Activated naive CD8-positive, alpha-beta T cell treated with anti-CD3 and anti-CD28 coated beads, Interleukin-2, amount 50 U/mL, for 24 hours (primary cell): ENCODE data around the gene CCDC92.

Experiments
- ATAC-seq: fragments of 150-1000 bp; cut with Tn5 transposase; one replicate; pipeline ENCODE4 v1.10.0; 2021
- DNase-seq: peaks from one replicate; pipeline ENCODE4 v3.0.0; 2021
- H3K27ac Mint-ChIP-seq: one replicate; pipeline ENCODE4 v1.8.0; 2021; ENCODE audit warnings: mild to moderate bottlenecking, mixed read lengths
- H3K27me3 Mint-ChIP-seq: one replicate; pipeline ENCODE4 v1.8.0; 2021; ENCODE audit warnings: mixed read lengths
- H3K36me3 Mint-ChIP-seq: one replicate; pipeline ENCODE4 v1.8.0; 2021; ENCODE audit warnings: low read depth, mixed read lengths
- H3K4me1 Mint-ChIP-seq: one replicate; pipeline ENCODE4 v1.8.0; 2021; ENCODE audit warnings: mixed read lengths
- H3K4me3 Mint-ChIP-seq: one replicate; pipeline ENCODE4 v1.8.0; 2021; ENCODE audit warnings: mild to moderate bottlenecking, moderate library complexity, mixed read lengths
- H3K9me3 Mint-ChIP-seq: one replicate; pipeline ENCODE4 v1.8.0; 2021; ENCODE audit warnings: mixed read lengths

Gene CCDC92

DNA sequence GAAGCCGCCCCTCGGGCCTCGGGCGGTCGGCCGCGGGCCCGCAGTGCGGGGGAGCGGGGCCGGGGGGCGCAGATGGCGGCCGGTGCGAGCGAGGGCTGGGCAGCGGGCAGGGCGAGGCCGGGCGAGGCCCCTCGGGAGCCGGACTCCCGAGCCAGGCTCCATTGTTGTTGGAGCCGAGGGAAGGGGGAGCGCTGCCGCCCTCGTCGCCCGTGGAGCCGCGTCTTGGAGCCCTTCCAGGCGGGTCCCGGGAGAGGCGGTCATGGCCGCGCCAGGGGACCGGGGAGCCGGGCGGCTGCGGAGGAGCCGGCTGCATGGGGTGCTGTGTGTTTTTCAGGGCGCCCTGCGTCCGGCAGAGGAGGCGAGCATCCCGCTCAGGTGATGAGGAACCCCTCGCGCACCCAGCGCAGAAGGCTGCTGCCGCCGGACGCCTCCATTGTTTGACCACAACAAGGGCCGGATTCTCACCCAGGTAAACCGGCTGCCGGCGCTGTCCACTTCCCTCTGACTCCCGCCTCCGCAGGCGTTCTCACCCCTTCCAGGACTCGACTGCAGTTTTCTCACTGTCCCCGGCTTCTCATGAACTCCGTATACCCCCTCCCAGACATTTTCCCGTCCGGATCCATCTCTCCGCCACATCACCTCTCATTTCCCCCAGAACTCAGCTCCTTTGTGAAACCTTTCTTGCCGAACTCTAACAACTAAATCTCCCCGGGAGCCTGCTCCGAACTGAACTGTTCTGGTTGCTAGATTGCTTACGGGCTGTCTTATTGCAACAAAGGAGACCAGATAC is 1.1 kb upstream of the CCDC92 start:
- ATAC-seq (peak; percentile 7), DNase-seq (peak; percentile 28)
- Mint-ChIP-seq H3K27me3 (peaks cover 2% of the 10 kb centered on the region), H3K4me3 (peak overlapping the region; percentile 91), H3K9me3 (no peaks in the 10 kb centered on the region), H3K4me1 (peaks cover 32% of the 10 kb centered on the region), H3K36me3 (peaks cover 23% of the 10 kb centered on the region), H3K27ac (peak overlapping the region; percentile 70)

DNA sequence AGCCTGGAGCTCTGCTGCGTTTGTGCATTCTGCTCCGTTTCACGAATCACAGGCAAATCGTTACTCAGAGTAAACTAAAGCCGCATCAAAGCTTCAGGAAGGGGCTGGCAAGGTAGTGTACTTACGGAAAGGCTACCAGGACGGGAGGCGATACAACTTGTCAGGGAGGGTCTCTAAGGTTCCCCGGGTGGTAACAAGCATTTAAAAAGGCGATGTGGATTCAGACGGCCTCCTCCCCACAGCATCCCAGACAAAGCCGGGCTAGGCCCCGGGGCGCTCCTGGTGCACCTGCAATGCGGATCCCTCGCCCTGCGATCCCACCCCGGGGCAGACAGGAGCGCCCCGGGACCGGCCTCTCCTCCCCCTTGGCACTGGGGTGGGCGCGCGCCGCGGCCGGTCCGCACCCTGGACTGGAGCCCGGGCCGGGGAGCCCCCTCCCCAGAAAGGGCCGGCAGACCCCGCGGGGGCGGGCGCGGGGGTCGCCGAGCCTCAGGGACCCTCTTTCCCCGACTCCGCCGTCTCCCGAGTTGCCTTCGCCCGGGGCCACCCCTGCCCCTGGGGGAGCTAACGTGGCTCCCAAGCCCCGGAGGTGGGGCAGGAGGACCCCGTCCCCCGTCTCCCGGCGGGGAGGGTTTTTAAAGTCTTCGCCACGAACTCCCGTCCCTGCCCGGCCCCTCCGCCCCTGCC is 718 bp downstream of the CCDC92 start:
- Mint-ChIP-seq H3K36me3 (peaks cover 15% of the 10 kb centered on the region), H3K4me3 (peak overlapping the region; percentile 86), H3K27ac (peak overlapping the region; percentile 81), H3K4me1 (peaks cover 34% of the 10 kb centered on the region), H3K9me3 (no peaks in the 10 kb centered on the region), H3K27me3 (peaks cover 2% of the 10 kb centered on the region)
- ATAC-seq (peak; percentile 14), DNase-seq (peak; percentile 41)

DNA sequence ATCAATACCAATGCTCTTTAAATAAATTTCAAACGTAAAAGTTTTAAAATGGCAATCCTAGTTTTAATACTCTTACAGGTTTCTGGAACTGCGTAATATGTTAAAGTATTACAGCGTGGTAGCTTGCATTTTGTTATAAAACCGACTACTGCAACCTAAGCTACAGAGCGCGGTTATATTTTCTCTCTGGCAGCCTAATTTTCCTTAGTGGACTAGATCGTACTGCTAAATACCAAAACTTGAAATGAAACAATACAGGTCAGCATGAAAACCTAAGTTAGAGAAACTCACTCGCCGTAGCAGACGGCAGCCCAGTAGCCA is 1.2 kb downstream of the CCDC92 start:
- Mint-ChIP-seq H3K27me3 (peaks cover 2% of the 10 kb centered on the region), H3K4me3 (peak overlapping the region; percentile 86), H3K9me3 (no peaks in the 10 kb centered on the region), H3K36me3 (peaks cover 15% of the 10 kb centered on the region), H3K27ac (peak overlapping the region; percentile 81), H3K4me1 (peaks cover 34% of the 10 kb centered on the region)
- ATAC-seq (no peak), DNase-seq (no peak)

DNA sequence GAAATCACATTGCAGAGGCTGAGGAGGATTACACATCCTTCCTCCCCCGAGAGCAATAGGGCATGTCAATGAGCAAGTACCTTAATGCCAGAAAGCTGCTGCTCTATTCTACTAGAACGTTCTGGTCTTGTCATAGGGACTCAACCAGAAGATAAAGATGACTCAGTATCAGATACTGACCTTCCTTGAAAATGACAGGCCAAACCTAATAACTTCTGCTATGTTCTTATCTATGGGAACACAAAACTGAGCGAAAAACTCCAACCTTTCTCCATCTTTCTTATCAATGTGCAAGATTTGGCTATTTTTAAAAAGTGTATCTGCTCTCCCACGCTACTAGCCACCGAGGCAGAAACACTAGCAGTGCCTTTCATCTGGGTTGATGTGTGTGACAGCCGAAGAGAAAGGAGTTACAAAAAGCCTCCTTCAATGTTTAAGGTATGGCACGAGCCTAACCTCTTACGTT is 5.5 kb downstream of the CCDC92 start:
- no peak for ATAC-seq
- H3K36me3 Mint-ChIP-seq, result no peaks in the 10 kb centered on the region
- H3K4me1 Mint-ChIP-seq, result peaks cover 19% of the 10 kb centered on the region
- no peak for DNase-seq
- no peak overlapping the region for H3K27ac Mint-ChIP-seq
- H3K27me3 Mint-ChIP-seq, result peaks cover 2% of the 10 kb centered on the region
- H3K4me3 Mint-ChIP-seq, result no peak overlapping the region
- no peaks in the 10 kb centered on the region for H3K9me3 Mint-ChIP-seq

DNA sequence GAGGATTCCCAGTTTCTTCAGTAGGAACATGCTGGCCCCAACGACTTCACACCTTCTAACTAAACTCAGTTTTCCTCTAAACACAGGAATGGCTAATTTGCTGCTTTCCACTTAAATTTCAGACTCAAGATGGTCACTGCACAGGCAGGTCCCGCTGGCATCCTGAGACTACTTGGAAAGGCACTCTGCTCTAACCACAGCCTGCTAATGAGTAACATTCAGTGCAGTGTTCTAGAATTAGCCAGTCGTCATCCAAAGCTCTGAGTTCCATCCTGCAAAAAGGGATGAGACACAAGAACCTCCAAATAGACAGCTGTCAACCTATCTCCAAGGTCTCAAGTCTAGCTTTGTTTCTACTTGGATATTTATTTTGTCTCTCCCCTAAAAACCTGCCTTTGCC is 6.0 kb downstream of the CCDC92 start:
- DNase-seq, result no peak
- H3K4me3 Mint-ChIP-seq, result no peak overlapping the region
- no peaks in the 10 kb centered on the region for H3K36me3 Mint-ChIP-seq
- peaks cover 17% of the 10 kb centered on the region for H3K4me1 Mint-ChIP-seq
- H3K9me3 Mint-ChIP-seq, result no peaks in the 10 kb centered on the region
- no peak for ATAC-seq
- no peak overlapping the region for H3K27ac Mint-ChIP-seq
- H3K27me3 Mint-ChIP-seq, result peaks cover under 1% of the 10 kb centered on the region

DNA sequence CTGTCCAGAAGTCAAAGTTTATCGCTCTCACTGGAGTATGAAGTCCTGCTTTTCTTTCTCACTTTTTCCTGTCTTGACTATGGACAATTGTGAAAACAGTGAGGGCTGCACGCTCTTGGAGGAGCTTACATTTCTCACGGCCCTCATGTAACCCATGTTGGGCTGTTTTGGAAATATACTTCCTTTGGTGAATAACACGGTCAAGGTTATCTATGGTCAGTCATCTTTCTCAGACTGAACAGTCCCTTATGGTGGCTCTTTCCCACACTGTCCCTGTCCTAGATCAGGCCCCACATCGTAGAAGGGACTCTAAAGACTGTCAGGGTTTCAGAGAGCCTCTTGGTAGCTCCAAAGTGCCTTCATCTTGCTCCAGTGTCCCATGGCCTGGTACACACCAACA is 7.2 kb downstream of the CCDC92 start:
- no peak overlapping the region for H3K4me3 Mint-ChIP-seq
- no peak for DNase-seq
- H3K27ac Mint-ChIP-seq, result no peak overlapping the region
- no peak for ATAC-seq
- peaks cover 9% of the 10 kb centered on the region for H3K4me1 Mint-ChIP-seq
- no peaks in the 10 kb centered on the region for H3K27me3 Mint-ChIP-seq
- no peaks in the 10 kb centered on the region for H3K36me3 Mint-ChIP-seq
- no peaks in the 10 kb centered on the region for H3K9me3 Mint-ChIP-seq

DNA sequence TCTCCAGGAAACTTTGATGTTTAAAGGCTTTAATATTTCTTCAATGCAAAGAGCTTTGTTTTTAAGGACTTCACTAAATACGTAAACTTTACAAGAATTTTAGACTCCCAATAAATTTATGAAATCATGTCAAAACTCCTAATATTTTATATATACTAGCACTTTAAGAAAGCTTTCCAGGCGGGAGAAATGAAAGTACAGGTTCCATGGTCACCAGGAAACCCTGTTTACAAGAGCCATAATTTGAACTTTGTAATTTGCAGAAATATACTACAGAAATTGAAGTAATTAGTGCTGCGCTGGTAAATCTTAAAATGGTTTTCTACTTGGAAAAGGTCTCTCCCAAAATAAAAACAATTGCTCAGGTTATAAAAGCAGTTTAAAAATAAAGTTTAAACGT is 8.8 kb downstream of the CCDC92 start:
- Mint-ChIP-seq H3K27me3 (no peaks in the 10 kb centered on the region), H3K27ac (no peak overlapping the region), H3K4me3 (no peak overlapping the region), H3K36me3 (no peaks in the 10 kb centered on the region), H3K9me3 (no peaks in the 10 kb centered on the region), H3K4me1 (peaks cover 2% of the 10 kb centered on the region)
- no peak for ATAC-seq
- no peak for DNase-seq

DNA sequence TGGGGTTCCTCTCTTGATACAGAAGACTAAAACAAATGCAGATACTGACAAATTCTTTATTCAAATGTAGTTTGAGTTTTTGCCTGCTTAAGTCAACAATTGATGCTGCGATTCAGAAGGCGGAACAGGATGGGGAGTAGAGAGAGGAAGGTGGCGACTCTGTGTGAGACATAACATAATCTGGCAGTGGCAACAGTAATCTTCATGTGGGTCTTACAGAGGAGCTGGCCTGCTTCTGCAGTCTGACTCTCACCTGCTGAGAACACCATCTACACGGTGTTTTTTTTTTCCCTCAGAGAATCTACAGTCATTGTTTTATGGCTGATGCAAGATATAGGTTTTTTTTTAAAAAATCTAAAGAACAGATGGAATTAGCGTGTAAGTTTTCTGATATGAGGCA is 10.1 kb downstream of the CCDC92 start:
- Mint-ChIP-seq H3K27me3 (no peaks in the 10 kb centered on the region), H3K36me3 (no peaks in the 10 kb centered on the region), H3K27ac (no peak overlapping the region), H3K9me3 (no peaks in the 10 kb centered on the region), H3K4me3 (no peak overlapping the region), H3K4me1 (no peaks in the 10 kb centered on the region)
- no peak for DNase-seq
- ATAC-seq, result peak; percentile 40

DNA sequence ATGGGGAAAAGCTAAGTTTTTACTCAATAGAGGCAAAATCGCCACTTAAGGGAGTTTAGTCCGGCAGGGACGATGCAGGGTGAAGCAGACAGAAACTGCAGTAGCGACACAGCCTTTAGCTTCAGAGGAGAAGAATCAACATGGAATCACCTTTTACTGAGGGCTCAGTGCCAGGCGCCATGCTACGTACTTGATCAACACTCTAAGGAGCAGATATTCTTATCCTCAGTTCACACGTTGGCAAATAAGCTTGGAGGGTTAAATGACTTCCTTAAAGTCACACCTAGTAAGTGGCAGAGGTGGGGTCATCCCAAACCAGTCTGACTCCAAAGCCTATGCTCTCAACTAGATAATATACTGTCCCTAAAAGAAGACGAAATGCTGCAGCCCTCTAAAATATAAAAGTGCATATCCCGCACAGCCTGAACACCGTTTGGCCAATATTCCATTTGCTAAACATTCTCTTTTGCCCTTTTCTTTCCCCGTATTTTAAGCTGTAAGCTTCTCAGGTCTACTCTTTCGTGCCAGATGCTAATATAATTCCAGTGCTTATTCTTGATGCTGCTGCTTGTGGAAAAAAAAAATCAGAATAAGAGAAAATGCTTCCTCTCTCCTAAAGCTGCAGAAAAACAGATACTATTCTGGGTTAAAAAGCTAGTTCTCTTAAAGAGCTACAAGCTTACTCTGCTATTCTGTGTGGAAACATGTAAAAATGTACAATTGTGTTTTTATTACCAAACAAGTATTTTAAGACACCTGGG is 10.9 kb downstream of the CCDC92 start:
- Mint-ChIP-seq H3K4me3 (no peak overlapping the region), H3K27ac (no peak overlapping the region), H3K36me3 (no peaks in the 10 kb centered on the region), H3K4me1 (no peaks in the 10 kb centered on the region), H3K27me3 (no peaks in the 10 kb centered on the region), H3K9me3 (no peaks in the 10 kb centered on the region)
- no peak for DNase-seq
- no peak for ATAC-seq

DNA sequence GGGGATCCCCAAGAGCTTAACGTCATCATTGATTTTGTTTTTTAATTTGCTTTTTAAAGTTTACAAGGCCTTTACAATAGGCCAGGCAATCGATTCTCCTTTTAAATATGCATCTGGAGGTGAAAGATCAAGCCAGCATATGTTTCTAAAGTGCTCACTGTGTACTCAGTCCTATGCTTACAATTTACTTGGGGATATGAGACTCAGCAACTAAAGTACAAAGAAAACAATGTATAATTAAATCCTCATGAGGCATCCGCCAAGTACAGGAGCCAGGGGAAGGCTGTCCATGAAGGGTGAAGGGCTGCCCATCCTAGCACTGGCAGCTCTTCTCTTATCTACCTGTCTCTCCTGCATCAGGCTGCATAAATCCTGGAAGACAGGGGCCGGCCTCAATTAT is 11.8 kb downstream of the CCDC92 start:
- no peak overlapping the region for H3K4me3 Mint-ChIP-seq
- ATAC-seq, result no peak
- H3K9me3 Mint-ChIP-seq, result no peaks in the 10 kb centered on the region
- no peak overlapping the region for H3K27ac Mint-ChIP-seq
- no peaks in the 10 kb centered on the region for H3K27me3 Mint-ChIP-seq
- H3K4me1 Mint-ChIP-seq, result no peaks in the 10 kb centered on the region
- DNase-seq, result no peak
- H3K36me3 Mint-ChIP-seq, result no peaks in the 10 kb centered on the region

DNA sequence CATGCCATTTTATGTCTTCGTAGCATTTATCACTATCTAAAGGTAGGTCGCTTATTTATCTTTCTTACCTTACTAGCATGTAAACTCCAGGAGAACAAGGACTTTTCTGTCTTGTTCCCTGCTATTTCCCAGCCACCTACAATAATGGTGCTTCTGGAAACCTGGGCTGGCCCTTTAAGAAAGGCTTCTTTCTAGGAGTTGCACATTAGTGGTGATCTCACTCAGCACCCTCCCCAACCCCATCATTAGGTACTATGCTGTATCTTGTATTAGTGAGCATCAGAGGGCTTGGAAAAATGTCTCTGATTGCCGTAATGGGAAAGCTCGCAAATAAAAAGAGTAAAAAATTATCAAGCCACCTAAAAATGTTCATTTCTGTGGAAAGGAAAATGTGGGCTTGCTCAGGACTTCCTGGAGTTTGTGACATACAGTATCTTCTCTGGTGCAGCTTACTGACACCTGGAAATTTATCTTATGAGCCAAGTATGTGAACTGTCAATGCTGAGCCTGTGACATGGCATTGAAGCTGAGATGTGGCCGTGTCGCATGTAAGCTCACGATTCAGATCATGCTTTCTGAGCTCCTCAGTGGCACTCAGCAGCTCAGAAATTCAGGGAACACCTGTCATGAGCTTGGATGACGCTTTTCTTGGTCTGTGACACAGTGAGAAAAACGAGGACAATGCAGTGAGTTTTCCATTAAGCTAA is 12.4 kb downstream of the CCDC92 start:
- H3K27ac Mint-ChIP-seq, result no peak overlapping the region

DNA sequence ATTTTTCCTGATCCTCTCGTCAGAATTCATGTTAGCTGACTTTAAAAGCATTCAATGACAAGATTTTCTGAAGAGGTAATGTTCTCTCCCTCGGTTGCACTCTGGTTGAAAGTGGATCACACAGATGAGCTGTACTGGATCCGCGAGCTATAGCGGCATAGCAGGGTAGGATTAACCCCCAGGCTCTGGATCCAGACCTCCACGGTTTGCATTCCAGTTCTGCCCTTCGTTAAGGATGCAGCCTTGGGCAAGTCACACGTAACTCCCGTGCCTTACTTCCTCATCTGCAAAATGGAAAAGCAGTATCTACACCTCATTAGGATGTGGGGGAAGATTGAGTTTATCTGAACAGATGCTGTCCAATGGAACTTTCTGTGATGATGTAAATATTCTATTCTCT is 13.8 kb downstream of the CCDC92 start:
- H3K4me1 Mint-ChIP-seq, result no peaks in the 10 kb centered on the region
- H3K27me3 Mint-ChIP-seq, result no peaks in the 10 kb centered on the region
- no peaks in the 10 kb centered on the region for H3K36me3 Mint-ChIP-seq
- H3K27ac Mint-ChIP-seq, result no peak overlapping the region
- no peak for DNase-seq
- H3K4me3 Mint-ChIP-seq, result no peak overlapping the region
- ATAC-seq, result no peak
- no peaks in the 10 kb centered on the region for H3K9me3 Mint-ChIP-seq

More for the DNA sequence above, 12.4 kb downstream of the CCDC92 start:
- H3K4me1 Mint-ChIP-seq, result no peaks in the 10 kb centered on the region
- H3K4me3 Mint-ChIP-seq, result no peak overlapping the region
- H3K36me3 Mint-ChIP-seq, result no peaks in the 10 kb centered on the region
- H3K9me3 Mint-ChIP-seq, result no peaks in the 10 kb centered on the region
- ATAC-seq (no peak), DNase-seq (no peak)
- no peaks in the 10 kb centered on the region for H3K27me3 Mint-ChIP-seq

DNA sequence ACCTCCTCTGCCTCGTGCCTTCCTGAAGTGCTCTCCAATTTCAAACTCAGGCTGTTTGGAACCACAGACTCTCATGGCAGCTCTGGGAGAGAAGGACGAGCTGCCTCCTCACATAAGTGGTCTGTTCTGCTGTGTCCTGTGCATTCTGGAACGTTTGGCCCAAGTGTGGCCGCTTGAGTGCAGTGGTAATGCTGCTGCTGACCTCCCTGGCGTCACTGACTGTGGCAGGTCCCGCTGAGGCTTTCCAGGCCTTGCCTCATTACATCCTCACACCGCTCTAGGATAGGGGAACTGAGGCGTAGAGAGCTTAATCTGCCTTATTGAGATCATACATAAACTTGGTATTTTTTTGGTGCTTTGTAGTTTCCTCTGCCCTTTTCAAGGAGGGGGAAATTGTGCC is 14.2 kb downstream of the CCDC92 start:
- ATAC-seq (no peak), DNase-seq (no peak)
- Mint-ChIP-seq H3K9me3 (no peaks in the 10 kb centered on the region), H3K27ac (no peak overlapping the region), H3K27me3 (no peaks in the 10 kb centered on the region), H3K4me1 (no peaks in the 10 kb centered on the region), H3K4me3 (no peak overlapping the region), H3K36me3 (no peaks in the 10 kb centered on the region)

DNA sequence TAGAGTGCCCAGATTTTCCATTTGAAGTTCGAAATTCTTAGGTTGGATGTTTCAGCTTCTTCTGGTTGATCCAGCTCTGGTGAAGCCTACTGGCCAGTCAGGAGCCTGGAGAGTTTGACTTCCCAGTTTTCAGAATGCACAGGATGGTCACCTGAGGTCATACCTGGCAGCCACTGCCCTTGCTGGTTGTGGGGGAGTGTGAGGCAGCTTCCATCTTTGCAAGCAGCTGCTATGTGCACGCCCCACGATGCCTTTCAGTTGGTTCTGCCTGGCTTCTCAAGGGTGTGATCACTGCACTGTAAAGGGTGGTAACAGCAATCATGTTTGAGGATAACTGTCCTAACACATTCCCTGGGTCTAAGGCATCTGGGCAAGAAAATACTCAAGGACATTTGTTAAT is 15.4 kb downstream of the CCDC92 start:
- H3K9me3 Mint-ChIP-seq, result no peaks in the 10 kb centered on the region
- H3K36me3 Mint-ChIP-seq, result no peaks in the 10 kb centered on the region
- ATAC-seq (no peak), DNase-seq (no peak)
- H3K4me1 Mint-ChIP-seq, result no peaks in the 10 kb centered on the region
- no peak overlapping the region for H3K27ac Mint-ChIP-seq
- H3K4me3 Mint-ChIP-seq, result no peak overlapping the region
- no peaks in the 10 kb centered on the region for H3K27me3 Mint-ChIP-seq
